Prostate gland (tissue), 2 donors: Measurements from ENCODE around the gene IRF7.

Experiments used
- CTCF ChIP-seq, 4 experiments: fragments of 200-600 bp in 2 of 4; fragments of 450-650 bp in 2 of 4; sonication (generic) in 2 of 4; IDR thresholded peaks; 1 replicate in 3 of 4; 2 replicates in 1 of 4; pipeline ENCODE4 v1.5.1; 2016 to 2019; ENCODE audit warnings: antibody characterized with exemption in 4 of 4, mild to moderate bottlenecking in 2 of 4, moderate library complexity in 2 of 4
- POLR2AphosphoS5 ChIP-seq: sonication (generic); formaldehyde crosslinking; IDR thresholded peaks from one replicate; pipeline ENCODE4 v1.6.1; 2017; ENCODE audit warnings: antibody characterized with exemption

- TF ChIP-seq CTCF (IDR thresholded peaks at IDR 0.05) = no peak
- no peak for TF ChIP-seq POLR2AphosphoS5
These were observed 37.3 kb downstream of the IRF7 start for GRCh38 chr11:578276-579035.
